UCSD-AML1 (cell line): ENCODE measurements around the gene MPO.
A peak's percentile ranks its signal among the peaks of the same experiment; 100 is the strongest.

Experiments used
- DNase-seq: peaks from one replicate; lab custom pipeline; 2025; ENCODE audit not compliant: unreplicated experiment; lab: John Stamatoyannopoulos, UW

The MPO gene

DNA sequence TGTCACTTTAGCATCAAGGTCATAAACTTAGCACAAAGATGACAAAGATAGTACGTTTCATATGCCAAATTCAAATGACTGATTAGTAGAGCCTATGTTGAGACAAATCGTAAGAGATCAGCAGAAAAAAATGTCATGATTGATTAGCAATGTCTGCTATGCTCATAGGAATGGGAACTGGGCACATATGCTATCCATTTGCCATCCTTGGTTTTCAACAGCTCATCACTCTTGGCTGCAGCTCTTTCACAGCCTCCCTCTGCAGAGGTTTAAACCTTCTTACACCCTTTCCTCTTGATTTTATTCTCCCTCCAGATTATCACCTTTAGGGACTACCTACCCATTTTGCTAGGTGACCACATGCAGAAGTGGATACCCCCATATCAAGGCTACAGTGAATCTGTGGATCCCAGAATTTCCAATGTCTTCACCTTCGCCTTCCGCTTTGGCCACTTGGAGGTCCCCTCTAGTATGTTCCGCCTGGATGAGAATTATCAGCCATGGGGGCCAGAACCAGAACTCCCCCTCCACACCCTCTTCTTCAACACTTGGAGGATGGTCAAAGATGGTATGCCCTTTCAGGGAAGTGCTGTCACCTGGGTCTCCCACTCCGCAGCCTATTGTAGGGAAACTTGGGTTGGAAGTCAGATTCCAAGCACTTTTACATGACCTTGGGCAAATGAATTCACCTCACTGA lies 16.2 kb downstream of the MPO start:
- no peak for DNase-seq

DNA sequence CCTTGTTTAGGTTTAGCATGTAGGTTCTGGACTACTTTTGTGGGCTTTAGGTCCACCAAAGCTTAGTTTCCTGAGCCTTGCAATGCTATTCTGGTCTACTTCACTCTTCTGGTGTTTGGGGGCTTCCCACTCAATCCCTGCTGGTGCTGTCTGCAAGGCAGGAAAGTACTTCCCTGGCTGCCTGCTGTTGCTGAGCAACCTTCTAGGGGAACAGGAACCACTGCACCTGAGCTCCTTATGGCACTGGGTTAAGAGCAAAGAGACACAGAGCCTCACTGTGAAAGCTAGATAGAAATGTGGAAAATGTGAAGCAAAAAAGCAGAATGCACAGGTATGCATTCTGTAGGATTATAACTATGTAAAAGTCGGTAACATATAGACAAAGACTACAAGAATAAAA lies 17.0 kb downstream of the MPO start:
- DNase-seq = no peak

DNA sequence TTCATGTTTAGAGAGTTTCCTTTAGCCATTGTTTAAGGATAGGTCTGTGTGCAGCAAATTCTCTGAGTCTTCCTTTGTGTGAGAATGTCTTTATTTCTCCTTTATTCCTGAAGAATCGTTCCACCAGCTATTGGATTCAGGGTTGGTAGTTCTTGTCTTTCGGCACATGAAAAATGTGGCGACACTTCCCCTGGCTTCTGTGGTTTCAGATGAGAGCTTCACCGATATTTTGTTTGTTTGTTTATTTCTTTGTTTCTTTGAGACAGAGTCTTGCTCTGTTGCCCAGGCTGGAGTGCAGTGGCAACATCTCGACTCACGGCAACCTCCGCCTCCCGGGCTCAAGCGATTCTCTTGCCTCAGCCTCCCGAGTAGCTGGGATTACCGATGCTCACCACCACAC lies 18.6 kb downstream of the MPO start:
- no peak for DNase-seq

DNA sequence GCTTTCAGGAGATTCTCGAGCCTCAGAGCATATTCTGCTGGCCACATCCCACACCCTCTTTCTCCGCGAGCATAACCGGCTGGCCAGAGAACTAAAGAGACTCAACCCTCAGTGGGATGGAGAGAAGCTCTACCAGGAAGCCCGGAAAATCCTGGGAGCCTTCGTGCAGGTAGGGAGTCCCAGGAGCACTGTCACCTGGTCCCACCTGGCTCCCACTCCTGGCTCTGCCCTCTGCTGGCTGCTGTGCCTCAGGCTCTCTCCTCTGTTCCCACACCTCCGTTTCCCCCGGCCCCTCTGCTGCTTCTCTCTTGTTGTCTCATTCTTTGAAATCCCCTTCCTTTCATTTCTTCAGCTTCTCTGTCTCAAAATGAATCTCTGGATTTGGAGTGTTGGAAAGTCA lies 25.9 kb downstream of the MPO start:
- DNase-seq = no peak

DNA sequence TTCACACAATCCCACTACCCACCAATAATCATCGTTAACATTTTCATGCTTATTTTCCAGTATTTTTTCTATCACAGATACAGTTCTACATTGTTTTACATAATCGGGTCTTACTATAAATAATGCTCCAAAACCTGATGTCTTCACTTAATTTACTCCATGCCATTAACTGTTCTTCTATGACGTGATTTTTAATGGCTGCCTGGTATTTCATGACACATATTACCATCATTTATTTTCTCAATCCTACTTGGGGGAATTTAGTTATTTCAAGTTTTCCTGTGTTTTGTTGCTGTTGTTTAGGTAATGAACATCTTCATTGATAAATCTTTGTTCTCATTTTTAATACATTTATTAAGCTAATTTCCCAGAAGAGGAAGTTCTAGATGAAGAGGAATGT lies 27.7 kb downstream of the MPO start:
- DNase-seq = no peak

DNA sequence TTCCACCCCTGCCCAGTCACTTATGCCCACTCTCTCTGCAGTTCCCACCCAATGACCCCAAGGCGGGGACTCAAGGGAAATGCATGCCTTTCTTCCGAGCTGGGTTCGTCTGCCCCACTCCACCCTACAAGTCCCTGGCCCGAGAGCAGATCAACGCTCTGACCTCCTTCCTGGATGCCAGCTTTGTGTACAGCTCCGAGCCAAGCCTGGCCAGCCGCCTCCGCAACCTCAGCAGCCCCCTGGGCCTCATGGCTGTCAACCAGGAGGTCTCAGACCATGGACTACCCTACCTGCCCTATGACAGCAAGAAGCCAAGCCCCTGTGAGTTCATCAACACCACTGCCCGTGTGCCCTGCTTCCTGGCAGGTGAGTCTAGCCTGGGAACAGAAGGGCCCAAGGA lies 28.6 kb downstream of the MPO start:
- DNase-seq = no peak

DNA sequence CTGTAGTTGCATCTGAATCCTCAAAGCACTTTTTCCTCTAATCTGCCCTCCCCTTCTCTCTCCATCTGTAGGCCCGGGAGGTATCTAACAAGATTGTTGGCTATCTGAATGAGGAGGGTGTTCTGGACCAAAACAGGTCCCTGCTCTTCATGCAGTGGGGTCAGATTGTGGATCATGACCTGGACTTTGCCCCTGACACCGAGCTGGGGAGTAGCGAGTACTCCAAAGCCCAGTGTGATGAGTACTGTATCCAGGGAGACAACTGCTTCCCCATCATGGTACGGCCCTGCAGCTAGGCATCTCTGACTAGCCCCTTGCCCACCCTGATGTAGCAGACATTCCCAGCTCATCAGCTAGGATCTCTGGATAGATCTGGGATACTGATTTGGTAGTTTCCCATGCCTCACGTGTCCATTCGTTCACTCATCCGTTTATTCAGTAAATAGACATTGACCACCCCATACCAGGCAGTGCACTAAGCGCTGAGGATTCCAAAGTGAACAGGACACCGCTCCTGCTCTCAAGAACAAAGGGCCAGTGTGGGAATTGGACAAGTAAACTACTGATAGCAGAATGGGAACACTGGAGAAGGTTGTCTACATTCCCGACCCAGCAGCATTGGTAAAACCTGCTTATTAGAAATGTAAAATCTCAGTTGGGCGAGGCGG lies 30.3 kb downstream of the MPO start:
- DNase-seq = no peak

DNA sequence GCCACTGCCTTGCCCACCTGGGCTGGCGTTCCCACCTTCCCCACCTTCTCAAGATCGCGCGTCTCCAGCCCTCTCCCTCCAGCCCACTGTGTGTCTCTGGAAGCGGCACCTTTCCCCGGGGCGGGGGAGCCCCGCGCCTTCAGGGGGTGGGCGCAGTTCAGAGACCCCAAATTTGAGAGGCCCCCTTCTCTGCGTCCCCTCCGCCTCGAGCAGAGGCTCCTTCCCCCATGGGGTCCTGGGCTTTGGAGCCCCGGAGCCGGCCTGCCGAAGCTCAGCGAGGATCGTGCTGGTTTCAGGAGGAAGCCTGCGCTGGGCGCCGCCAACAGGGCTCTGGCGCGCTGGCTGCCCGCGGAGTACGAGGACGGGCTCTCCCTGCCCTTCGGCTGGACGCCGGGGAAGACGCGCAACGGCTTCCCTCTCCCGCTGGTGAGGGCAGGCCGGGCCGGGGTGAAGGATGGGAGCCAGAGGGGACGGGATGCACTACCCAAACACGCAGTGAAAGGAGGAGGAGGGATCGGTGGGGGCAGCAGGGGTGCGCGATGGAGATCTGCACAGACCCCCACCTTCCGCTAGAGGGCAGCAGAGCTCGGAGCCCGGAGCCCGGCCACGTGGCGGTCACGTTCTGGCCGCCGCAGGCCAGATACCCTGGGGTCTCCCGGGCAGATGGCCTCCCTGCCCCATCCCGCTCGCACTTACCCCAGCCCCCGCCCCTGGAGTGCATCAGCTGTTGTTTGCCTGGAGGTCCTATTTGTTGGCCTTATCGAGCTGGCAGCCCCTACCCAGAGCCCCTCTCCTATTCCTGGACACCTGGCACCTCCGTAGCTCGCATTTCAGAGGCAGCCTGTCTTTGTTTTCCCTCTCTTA lies 31.2 kb downstream of the MPO start:
- peak; percentile 75 for DNase-seq

DNA sequence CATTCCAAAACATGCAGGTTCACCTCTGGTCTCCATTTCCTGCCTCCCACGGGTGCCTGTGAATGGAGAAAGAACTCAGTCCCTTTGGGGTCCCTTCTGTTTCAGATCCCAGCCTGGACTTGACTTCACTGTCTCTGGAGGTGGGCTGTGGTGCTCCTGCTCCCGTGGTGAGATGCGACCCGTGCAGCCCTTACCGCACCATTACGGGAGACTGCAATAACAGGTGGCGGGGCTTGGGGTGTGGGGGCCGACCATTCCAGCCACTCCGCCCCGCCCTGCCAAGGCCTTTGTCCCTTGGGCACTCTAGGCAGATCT lies 31.8 kb downstream of the MPO start:
- no peak for DNase-seq

DNA sequence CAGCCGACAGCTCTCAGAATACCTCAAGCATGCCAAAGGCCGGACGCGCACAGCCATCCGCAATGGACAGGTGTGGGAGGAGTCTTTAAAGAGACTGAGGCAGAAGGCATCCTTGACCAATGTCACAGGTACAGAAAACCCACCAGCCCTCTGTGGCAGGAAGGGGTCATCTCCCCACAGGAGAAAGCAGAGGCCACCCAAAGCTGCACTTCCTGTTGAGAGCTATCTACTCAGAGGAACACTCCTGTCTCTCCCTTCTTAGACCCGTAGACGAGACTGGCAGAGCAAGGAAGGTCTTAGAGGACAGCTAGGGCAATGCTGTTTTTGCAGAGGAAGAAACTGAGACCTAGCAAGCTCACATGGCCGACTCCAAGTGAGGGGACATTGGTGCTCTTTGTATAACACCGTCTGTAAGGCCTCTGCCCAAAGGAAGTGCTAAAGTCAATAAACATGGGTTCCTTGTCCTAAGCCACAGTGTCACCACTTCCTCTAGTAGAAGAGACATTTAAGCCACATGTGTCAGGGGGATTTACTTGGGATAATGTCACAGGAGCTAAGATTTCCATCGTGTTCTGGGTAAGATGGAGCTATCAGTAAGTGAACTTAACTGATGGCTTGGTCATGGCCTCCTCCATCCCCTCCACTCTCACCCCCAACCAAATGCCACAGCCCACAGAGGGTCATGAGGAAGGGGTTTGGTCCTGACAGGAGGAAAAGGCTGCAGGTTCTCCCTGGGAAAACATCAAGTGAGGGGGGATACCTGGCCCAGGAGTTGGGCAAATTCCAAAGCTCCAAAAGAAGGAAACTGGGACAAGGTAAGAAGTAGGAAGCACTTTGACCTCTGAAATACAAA lies 33.0 kb downstream of the MPO start:
- DNase-seq = peak; percentile 48

DNA sequence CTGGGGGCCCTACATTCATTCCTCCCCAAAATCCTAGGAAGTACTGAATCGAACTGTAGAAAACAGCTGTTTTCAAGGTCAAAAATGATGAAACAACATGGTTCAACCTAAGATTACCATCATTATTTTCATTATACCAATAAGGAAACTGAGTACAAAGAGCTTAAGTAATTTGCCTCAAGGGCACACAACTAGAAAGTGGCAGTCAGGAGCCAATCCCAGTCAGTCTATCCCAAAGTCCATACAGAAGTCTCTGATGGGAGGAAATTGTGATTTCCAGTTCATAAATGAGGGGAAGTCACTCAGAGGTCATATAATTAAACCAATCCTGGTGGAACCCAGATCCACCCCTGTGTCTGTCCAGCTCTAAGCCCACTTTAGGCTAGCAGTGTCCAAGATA lies 34.0 kb downstream of the MPO start:
- DNase-seq = no peak

DNA sequence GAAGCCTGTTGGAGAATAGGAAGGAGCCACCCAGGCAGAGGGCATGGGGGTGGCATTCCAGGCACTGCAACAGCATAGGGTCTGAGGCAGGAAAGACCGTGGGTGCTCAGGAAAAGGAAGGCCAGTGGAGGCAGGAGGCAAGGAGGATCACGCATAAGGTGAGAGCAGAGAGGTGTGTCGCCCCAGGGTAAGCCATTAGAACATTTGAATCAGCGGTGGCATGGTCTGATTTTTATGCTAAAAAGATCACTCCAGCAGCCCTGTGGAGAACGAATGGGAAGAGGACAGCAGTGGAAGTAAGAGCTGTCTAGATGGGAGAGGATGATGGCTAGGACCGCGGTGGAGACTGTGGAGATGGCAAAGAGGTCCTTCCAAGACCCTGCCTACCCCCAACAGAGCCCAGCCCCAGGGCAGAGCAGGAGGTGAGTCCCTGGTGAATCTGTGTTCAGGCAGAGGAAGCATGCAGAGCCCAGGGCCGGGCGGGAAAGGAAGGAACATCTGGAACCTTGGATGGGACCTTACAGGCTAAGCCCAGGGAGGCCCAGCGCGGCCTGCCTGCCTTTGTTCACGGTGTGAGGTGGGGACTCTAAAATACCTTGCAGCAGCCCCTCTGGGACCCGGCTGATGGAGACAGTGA lies 34.5 kb downstream of the MPO start:
- no peak for DNase-seq

DNA sequence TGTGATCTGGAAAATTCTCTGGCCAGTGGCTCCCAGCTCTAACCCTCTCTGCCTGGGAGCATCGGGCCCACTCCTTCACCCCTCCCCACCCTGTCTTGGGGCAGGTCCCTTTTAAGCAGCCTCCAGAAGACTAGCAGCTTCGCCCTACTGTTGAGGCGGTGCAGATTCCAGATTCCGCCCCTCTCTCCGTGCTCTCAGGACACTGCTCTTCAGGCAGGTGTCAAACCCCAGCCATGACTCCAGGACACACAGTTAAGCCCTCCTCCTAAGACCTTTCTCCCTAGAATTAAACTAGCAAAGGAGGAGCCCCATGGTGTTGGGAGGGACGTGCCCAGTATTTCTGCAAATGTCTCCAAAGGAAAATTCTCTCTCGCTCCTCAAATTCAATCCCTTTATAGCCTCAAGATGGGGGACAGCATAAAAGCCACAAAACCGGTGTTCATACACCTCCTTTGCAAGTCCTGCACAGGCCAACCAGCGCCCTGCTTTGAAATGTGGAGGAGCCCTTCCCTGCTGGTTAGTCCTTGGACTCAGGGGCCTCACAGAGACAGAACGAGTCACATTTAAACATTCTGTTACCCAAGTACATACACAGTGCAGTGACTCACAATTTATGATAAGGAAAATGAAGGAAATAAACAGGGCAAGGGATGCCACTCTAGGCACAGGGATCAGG lies 35.2 kb downstream of the MPO start:
- DNase-seq = no peak

DNA sequence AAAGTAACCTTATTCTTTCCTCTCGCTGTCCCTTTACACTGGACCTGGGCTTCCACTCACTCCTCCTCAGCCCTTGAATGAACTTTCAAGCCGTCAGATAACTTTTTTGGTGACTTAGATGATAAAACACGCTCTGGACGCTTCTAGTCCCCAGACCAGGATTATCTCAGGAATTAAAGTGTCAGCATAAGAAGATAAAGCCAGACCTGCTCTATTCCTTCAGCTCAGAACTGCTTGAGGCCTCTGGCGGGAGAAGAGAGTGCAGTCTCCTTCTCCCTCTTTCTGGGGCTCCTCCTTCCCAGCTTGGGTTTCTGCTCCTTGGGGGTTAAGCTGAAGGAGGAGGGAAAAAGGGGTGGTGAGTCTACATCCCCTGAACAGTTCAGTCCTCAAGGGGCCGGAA lies 35.8 kb downstream of the MPO start:
- no peak for DNase-seq

DNA sequence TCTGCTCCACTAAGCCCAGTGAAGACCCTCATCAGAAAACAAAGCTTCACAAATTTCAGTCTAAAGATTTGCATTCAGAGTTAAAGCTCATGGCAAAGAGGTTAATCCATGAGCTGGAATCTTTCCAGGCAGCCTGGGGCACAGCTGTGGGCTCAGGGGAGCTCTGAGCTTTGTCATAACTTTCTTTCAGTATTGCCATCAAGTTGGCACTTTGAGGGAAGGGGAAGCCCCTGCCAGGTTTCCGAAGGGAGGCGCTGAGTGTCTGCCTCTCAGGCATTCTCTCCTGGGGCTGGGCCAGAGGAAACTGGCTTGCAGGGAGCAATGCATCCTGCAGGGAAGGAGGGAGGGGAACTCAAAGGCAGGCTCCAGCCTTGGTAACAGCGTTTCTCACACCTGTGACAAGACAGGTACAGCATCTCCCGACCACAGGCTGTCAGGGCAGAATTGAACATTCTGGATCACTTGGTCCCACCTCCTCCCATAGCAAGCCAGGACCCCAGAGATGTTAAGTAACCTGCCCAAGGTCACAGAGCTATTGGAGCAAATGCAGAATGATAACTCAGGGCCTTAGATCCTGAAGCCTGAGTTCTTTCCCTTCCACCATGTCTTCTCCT lies 38.5 kb downstream of the MPO start:
- no peak for DNase-seq

DNA sequence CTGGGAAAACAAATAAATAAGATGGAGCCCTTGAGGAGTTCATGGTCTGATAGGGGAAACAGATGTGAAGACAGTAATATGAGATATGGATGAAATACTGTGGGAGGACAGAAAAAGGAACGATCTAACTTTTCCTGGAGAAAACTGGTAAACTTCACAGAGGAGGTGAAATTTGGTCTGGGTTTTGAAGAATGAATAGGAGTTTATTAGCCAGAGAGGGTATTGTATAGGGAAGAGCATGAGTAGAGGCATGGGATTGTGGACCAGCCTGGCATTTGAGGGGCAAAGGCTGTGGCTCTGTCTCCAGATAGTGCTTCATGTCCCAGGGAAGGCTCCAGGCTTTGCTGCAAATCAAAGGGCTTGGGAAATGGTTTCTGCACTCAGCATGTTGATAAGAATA lies 40.7 kb downstream of the MPO start:
- DNase-seq = no peak

DNA sequence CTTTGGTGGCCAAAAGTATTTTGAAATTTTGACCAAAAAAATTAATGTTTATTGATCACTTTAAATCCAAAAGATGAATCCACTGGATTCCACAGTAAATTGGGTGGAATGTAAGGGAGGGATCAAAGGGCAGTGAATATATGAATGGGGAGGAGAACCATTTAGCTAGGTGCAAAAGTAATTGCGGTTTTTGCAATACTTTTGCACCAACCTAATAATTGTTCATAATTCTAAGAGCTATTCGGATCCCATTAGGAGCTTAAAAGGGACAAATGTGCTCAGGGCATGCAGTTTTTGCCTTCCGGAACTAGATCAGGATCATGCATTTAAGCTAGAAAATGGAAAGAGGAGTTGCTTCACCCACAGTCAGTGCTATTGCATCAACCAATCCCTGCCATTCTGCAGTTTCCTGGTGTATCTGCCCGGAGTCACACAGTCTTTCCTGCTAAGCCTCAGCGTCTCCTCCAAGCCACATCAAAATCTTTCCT lies 42.5 kb downstream of the MPO start, which contains the start of gene LPO:
TSS of gene LPO (plus strand) at position 438 of the 488 bp plus-strand sequence. CDS start 4,396 bp downstream, outside the sequence.
- DNase-seq = no peak

DNA sequence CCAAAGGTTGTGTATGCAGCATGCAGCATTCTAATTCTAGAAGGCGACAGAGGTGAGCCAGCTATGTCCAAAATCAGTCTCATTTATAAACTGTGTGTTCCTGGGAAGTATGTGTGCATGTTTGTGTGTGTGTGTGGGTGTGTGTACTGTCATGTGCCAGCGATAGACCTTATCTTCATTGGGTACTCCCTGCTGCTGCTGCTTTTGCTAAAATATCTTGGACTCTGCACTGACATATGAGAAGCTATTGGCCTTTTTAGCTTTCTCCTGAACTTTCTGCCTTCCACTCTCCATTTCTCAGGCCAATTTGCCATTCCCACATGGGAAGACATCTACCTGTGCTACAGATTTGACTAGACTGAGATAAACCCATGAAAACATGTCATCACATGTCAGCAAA lies 44.3 kb downstream of the MPO start:
- no peak for DNase-seq

DNA sequence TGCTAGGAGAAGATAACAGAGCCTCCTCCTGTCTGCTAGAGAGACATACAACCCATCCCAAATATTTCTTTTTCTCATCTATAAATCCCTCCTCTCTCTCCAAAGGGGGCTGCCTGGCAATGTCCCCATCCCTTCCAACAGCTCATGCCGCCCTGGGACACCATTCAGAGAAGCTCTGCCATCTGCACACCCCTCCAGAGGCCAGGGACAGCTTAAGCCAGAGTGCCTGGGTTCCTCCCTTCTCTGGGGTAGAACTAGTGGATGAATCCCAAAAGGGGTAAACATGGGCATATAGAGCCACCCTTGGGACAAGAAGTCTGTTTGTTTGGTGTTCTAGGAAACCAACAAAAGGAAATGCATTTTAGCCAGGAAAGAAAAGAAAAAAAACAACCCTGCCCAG lies 44.9 kb downstream of the MPO start:
- no peak for DNase-seq

DNA sequence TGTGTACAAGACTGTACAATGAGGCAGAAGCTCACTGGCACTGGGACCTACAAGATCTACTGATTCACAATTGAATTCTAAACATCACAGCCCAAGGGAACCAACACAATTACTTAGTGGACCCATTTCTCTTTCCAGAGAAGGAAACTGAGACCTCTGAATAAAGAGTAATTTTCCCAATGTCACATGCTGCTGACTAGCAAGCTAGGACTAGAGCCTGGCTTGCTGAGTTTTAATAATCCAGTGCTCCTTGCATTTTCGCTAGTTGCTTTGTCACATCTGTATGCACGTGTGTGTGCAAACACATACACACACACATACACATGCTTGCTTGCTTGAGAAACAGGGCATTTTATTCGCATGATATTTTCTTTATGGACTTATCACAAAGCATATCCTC lies 46.2 kb downstream of the MPO start:
- DNase-seq = no peak
